PC-9 (cell line): Measurements from ENCODE around the gene NEU4.

Experiments
- EZH2 ChIP-seq: fragments of 200-600 bp; sonication (generic); IDR thresholded peaks from 2 replicates; pipeline ENCODE4 v1.8.0; 2017; ENCODE audit warnings: antibody characterized with exemption, low read depth
- TF ChIP-seq, protein P1 (sequence below): fragments of 200-600 bp; sonication (generic); conservative IDR thresholded peaks from 2 replicates; pipeline ENCODE4 v1.6.1; 2017; ENCODE audit warnings: mixed run types, antibody characterized with exemption, mild to moderate bottlenecking, moderate library complexity

DNA sequence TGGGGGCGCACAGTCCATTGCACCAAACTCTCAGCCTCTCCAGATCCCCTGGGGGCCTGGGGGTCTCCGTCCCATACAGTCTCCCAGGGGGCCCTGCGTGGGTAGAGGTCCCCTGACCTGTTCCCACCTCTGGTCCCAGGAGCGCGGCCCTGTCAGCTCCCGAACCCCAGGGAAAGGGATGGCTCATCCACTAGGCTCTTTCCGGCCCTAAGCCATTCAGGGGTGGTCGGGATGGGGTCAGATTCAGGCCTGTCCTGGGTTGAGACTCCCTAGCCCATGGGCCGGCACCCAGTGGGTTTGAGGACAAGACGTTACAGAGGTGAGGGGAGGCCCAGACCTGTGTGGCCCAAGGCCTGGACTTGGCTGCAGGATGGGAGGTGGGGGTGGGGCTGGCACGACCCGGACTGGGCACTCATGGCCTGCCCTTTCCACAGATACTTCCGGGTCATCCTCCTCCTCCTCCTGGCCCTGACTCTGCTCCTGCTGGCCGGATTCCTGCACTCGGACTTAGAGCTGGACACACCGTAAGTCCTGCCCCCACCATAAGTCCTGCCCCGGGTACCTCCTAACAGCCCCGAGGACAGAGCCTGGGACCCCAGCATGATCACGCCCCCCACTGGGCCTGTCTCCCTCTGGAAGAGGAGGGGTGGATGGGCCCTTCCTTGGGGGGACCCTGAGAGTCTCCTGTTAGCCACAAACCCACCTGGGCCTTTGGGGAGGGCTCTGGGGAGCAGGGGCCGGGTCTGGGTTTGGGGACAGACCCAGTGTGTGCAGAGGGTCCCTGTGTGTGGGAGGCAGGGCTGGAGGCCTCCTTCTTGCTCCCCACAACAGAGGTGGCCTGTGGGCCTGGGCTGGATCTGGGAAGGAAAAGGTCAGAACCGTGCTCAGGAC is 10.1 kb upstream of the NEU4 start:
- TF ChIP-seq, protein P1, sequence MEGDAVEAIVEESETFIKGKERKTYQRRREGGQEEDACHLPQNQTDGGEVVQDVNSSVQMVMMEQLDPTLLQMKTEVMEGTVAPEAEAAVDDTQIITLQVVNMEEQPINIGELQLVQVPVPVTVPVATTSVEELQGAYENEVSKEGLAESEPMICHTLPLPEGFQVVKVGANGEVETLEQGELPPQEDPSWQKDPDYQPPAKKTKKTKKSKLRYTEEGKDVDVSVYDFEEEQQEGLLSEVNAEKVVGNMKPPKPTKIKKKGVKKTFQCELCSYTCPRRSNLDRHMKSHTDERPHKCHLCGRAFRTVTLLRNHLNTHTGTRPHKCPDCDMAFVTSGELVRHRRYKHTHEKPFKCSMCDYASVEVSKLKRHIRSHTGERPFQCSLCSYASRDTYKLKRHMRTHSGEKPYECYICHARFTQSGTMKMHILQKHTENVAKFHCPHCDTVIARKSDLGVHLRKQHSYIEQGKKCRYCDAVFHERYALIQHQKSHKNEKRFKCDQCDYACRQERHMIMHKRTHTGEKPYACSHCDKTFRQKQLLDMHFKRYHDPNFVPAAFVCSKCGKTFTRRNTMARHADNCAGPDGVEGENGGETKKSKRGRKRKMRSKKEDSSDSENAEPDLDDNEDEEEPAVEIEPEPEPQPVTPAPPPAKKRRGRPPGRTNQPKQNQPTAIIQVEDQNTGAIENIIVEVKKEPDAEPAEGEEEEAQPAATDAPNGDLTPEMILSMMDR = no peak
- no peak for TF ChIP-seq EZH2
